ENCODE measurements around the gene MAP2K2.

Gene MAP2K2

GRCh38 chr19:4060621-4061177 lies 63.2 kb downstream of the MAP2K2 start:
- no peak for ATAC-seq
- no peak for DNase-seq

DNA sequence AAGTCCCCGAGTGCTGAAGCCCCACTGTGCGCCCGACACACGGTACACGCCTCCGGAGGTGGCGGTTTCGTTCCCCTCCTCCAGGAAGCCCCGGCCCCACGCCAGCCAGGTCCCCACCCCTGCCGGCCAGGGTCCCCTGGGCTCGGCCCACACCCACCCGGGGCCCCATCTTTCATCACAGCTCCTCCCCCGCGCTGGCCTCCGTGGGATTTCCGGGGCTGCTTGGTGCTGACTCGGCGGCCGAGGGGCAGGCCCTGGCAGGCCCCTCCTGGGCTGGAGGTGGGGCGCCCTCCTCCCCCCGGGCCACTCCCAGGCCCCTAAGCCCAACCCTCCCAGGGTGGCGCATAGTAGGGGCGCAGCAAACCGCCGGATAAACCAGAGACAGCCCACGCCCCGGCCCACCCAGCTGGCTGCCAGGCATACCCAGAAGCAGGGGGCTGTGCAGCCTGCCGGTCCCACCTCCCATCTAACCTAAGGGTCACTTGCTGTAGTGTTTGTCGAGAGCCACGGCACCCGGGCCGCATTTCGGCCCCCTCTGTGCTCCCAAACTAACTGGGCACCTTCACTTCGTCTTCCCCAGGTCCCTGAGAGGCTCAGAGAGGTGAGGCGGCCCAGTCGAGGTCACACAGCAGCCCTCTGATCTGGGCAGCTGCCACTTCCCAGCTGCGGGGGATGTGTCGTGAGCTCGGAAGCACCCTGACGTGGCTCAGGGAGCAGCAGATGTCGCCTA lies 63.9 kb downstream of the MAP2K2 start:
- ATAC-seq: peak; percentile 37
- DNase-seq: peak; percentile 80

GRCh38 chr19:4059453-4059871 lies 64.5 kb downstream of the MAP2K2 start:
- ATAC-seq: no peak

DNA sequence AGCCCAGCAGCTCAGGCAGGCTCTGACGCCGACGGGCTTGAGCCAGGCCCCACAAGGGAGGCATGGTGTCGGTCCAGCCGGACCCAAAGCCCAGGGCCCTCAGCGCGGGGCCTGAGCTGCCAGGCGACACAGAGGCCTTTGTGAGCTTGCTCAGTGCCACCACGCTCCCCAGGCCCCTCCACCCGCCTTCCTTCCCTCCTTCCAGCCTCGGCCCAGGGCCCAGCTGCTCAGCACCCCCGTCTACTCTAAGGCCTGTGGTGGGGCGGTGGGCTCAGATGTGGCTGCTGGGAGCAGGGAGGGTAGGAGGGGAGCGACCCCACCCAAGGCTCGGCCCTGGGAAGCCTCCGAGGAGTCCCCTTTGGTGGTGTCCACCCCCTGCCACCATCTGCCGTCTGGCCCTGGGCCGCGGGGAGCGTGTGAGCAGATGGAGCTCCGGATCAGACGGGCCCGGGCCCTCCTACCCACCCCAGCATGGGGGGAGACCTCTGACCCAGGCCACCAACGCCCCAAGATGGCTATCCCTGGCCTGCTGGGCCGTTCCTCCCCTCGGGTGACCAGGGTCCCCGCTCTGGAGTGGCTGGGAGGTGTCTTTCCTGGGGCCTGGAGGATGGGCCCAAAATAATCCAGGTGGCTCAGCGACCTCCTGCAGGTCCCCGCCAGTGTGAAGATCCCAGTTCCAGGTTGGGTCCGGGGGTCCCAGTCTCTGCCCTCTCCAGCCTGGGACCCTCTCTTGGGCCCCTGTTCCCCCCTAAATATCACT lies 65.0 kb downstream of the MAP2K2 start:
- ATAC-seq (no peak), DNase-seq (no peak)

More at GRCh38 chr19:4059453-4059871, 64.5 kb downstream of the MAP2K2 start:
- DNase-seq: peak; percentile 19

DNA sequence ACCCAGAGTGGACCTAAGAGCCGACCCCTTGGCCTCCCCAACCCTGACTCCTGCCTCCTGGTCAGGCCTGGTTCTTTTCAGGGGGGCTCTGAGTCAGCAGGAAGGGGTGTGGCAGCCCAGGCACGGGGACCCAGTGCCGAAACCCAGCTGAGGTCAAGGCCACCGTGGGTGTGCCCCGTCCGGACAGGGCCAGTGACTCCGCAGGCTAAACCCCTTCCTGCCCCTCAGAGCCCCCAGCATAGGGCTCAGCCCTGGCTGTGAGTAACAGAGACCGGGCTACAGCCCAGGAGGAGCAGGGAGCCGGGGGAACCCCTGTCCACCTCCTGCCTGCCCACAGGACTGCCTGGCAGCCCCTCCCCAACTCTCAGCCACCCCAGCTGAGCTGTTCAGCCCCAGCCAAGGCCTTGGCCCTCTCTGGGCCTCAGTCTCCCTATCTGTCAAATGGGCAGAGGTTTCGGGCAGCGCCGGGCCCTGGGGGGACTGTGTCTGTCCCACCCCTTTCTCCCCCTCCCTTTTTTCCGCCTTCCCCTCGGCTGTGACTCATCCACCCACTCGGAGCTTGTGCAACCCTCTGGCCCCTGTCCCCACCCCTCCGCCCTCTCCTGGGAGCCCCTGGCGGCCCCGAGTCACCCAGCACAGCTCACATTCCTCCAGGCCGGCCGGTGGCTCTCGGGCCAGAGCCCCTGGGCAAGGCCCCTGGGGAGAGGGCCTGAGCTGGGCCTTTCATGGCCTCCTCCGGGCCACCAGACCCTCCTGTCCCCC lies 65.8 kb downstream of the MAP2K2 start:
- peak; percentile 84 for DNase-seq
- peak; percentile 62 for ATAC-seq

GRCh38 chr19:4055209-4055552 lies 68.7 kb downstream of the MAP2K2 start:
- DNase-seq: no peak
- ATAC-seq: no peak

- no peak for ATAC-seq
- no peak for DNase-seq
Observed at GRCh38 chr19:4054441-4055208, 69.3 kb downstream of the MAP2K2 start.

GRCh38 chr19:4053423-4054324 lies 70.2 kb downstream of the MAP2K2 start:
- ATAC-seq (no peak), DNase-seq (no peak)

DNA sequence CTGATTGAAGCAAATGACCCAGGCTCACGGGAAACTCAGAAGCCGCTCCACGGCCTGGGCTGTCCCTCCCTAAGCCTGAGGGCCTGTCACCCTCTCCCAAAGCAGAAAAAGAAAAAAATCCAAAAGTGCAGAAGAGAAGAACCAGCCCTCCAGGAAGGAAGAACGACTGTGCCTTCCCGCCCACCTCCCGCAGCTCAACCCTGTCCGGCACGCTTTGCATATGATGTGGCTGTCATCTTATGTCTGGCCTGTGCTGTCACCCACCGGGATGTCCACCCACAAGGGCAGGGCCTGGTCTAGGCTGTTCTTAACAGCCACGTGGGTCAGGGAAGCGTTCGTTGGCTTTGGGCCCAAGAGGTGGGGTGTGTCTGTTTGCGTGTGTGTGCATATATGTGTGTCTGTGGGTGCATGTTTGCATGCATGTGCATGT lies 70.9 kb downstream of the MAP2K2 start:
- DNase-seq: no peak
- ATAC-seq: no peak

DNA sequence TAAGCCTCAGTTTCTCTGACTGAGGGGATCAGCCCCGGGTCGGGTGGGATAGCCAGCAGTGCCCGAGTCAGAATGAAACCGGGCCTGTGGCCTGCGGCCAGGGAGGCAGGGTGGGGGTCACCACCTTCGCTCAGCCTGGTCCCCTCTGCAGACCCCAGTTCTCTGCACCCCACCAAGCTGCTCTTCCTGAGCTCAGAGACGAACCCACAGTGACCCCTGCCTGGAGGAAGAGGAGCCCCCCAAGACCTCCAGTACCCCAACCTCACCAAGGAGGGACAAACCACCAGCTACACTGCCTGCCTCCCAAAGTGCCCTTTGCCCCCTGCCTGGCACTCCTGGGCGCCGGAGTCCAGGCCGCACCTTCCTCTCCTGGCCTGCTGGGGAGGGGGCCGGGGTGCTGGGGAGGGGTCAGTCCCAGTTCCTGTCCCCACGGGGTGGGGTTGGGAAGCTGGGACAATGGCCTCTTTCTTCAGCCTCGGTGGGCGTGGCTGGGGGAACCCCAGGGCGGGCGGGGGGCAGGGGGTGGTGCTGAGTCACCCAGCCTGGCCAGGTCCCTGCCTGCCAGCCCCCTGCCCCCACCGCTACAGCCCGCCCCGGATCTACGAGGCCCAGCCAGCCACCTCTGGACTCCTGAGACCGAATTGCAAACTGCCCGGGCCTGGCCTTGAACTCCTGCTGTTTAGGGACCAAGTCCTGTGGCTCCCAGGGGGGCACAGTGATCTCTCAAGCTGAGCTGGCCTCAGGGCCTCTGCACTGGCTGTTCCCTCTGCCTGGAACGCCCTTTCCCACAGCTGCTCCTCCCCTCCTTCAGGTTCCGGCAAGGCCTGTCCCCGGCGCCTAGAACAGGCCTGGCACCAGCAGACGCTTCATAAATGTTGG lies 71.6 kb downstream of the MAP2K2 start:
- no peak for DNase-seq
- peak; percentile 24 for ATAC-seq

GRCh38 chr19:4051175-4052101 lies 72.5 kb downstream of the MAP2K2 start:
- DNase-seq (peak; percentile 69), ATAC-seq (peak; percentile 78)

DNA sequence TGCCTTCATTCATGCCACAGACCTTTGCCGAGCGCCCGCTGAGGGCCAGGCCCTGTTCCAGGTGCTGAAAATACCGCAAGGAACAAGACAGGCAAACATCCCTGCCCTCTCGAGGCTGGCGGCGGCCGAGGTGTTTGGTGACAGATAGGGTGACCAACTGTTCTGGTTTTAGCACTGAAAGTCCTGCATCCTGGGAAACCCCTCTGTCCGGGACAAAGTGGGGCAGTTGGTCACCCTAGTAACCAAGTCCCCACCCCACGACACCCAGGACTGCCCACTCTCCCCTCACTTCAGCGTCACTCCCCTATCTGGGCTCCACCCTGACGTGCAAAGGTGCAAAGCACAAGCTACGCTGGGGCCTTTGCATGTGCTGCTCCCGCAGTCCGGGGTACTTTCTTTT lies 74.5 kb downstream of the MAP2K2 start:
- ATAC-seq: no peak

GRCh38 chr19:4046946-4047683 lies 76.8 kb downstream of the MAP2K2 start:
- ATAC-seq: no peak

More for the DNA sequence above, 74.5 kb downstream of the MAP2K2 start:
- no peak for DNase-seq

GRCh38 chr19:4046362-4046691 lies 77.6 kb downstream of the MAP2K2 start:
- ATAC-seq: no peak

More at GRCh38 chr19:4046946-4047683, 76.8 kb downstream of the MAP2K2 start:
- no peak for DNase-seq

GRCh38 chr19:4045597-4046361 lies 78.1 kb downstream of the MAP2K2 start:
- DNase-seq (no peak), ATAC-seq (no peak)

More at GRCh38 chr19:4046362-4046691, 77.6 kb downstream of the MAP2K2 start:
- no peak for DNase-seq

GRCh38 chr19:4044990-4045465 lies 78.9 kb downstream of the MAP2K2 start:
- ATAC-seq (no peak), DNase-seq (no peak)

All from stimulated activated naive CD8-positive, alpha-beta T cell treated with anti-CD3 and anti-CD28 coated beads, Interleukin-15, Interleukin-2, amounts not matched to agents 100 U/mL and 50 U/mL, for 24 hours (primary cell).